ENCODE data around the gene ACOX2.
"Not testable (repeated sequence)": the region's sequence is repeated elsewhere in the genome, so short reads cannot be mapped to it uniquely, and the experiment has no call there.

Gene ACOX2

GRCh38 chr3:58534592-58535494 is 2.1 kb downstream of the ACOX2 start:
- DNase-seq = no peak

GRCh38 chr3:58532794-58533220 is 4.2 kb downstream of the ACOX2 start:
- peak; percentile 84 for DNase-seq

GRCh38 chr3:58531956-58532355 is 5.0 kb downstream of the ACOX2 start:
- DNase-seq = no peak

GRCh38 chr3:58531555-58531954 is 5.4 kb downstream of the ACOX2 start:
- DNase-seq = no peak

- DNase-seq = no peak
These were observed 6.6 kb downstream of the ACOX2 start for GRCh38 chr3:58530354-58530865.

GRCh38 chr3:58529516-58530353 is 7.3 kb downstream of the ACOX2 start:
- no peak for DNase-seq

GRCh38 chr3:58528629-58529028 is 8.4 kb downstream of the ACOX2 start:
- DNase-seq = no peak

GRCh38 chr3:58527440-58527839 is 9.6 kb downstream of the ACOX2 start:
- not testable (repeated sequence) for DNase-seq

- no peak for DNase-seq
These were observed 10.5 kb downstream of the ACOX2 start for GRCh38 chr3:58526515-58526957.

- no peak for DNase-seq
These were observed 12.6 kb downstream of the ACOX2 start for GRCh38 chr3:58524326-58524888.

- DNase-seq = no peak
These were observed 14.1 kb downstream of the ACOX2 start for GRCh38 chr3:58522759-58523425.

GRCh38 chr3:58521917-58522631 is 14.9 kb downstream of the ACOX2 start:
- DNase-seq = no peak

GRCh38 chr3:58521336-58521670 is 15.7 kb downstream of the ACOX2 start:
- no peak for DNase-seq

GRCh38 chr3:58520403-58521335 is 16.3 kb downstream of the ACOX2 start:
- DNase-seq = no peak

GRCh38 chr3:58519668-58520402 is 17.2 kb downstream of the ACOX2 start:
- no peak for DNase-seq

- DNase-seq = no peak
These were observed 18.6 kb downstream of the ACOX2 start for GRCh38 chr3:58518291-58518789.

- no peak for DNase-seq
These were observed 22.6 kb downstream of the ACOX2 start for GRCh38 chr3:58514405-58514804.

GRCh38 chr3:58508437-58508836 is 28.6 kb downstream of the ACOX2 start:
- DNase-seq = no peak

GRCh38 chr3:58507356-58508078 is 29.5 kb downstream of the ACOX2 start:
- no peak for DNase-seq

Data from activated naive CD4-positive, alpha-beta T cell treated with Interleukin-2 at 50 U/mL for 16 hours (primary cell).